WTC11 (cell line): ENCODE results near the gene CTCF. TPM values are rescaled to one million over a fixed set of nuclear protein-coding genes. Genes with fewer than 3 reads are reported as not detected.

Source experiments
- ATAC-seq: fragments of 200-7000 bp; cut with Tn5 transposase; 2 replicates; pipeline ENCODE4 v1.10.0; 2021; ENCODE audit warnings: mild to moderate bottlenecking, moderate library complexity
- CTCF ChIA-PET: fragments of 300-600 bp; sonication (Branson Sonifier 250); formaldehyde crosslinking; loops from one replicate; lab custom pipeline; 2021; ENCODE audit warnings: antibody characterized with exemption; lab: Charles Lee
- POLR2A ChIA-PET: fragments of 350-600 bp; sonication (Branson Sonifier 250); formaldehyde crosslinking; loops from one replicate; lab custom pipeline; 2021; ENCODE audit warnings: antibody characterized with exemption; lab: Charles Lee
- DNase-seq: peaks from one replicate; pipeline ENCODE4 v3.0.0; 2021; ENCODE audit warnings: low spot score
- H3K27ac Mint-ChIP-seq: 2 replicates; pipeline ENCODE4 v1.8.0; 2021; ENCODE audit warnings: mixed read lengths
- H3K27me3 Mint-ChIP-seq: 2 replicates; pipeline ENCODE4 v1.8.0; 2021; ENCODE audit warnings: low read depth, mild to moderate bottlenecking, moderate library complexity, mixed read lengths
- H3K36me3 Mint-ChIP-seq: 2 replicates; pipeline ENCODE4 v1.8.0; 2021; ENCODE audit warnings: mixed read lengths
- H3K4me1 Mint-ChIP-seq: 2 replicates; pipeline ENCODE4 v1.8.0; 2022; ENCODE audit warnings: mixed read lengths
- H3K4me3 Mint-ChIP-seq: 2 replicates; pipeline ENCODE4 v1.8.0; 2021; ENCODE audit warnings: mild to moderate bottlenecking, moderate library complexity, mixed read lengths
- H3K9me3 Mint-ChIP-seq: 2 replicates; pipeline ENCODE4 v1.8.0; 2021; ENCODE audit warnings: mixed read lengths
- ARID4B ChIP-seq: sonication (generic); formaldehyde crosslinking; IDR thresholded peaks from 2 replicates; pipeline ENCODE4 v1.8.0; 2023; ENCODE audit warnings: missing genetic modification reagents, mild to moderate bottlenecking, borderline replicate concordance
- ATF3 ChIP-seq: sonication (generic); formaldehyde crosslinking; conservative IDR thresholded peaks from 2 replicates; pipeline ENCODE4 v1.8.1; 2022; ENCODE audit warnings: mild to moderate bottlenecking, missing genetic modification reagents
- CBFB ChIP-seq: sonication (generic); formaldehyde crosslinking; IDR thresholded peaks from 2 replicates; pipeline ENCODE4 v1.8.1; 2022; ENCODE audit warnings: mild to moderate bottlenecking, low read depth, missing genetic modification reagents
- ETV6 ChIP-seq: sonication (generic); formaldehyde crosslinking; IDR thresholded peaks from 2 replicates; pipeline ENCODE4 v1.8.1; 2022; ENCODE audit warnings: mild to moderate bottlenecking, missing genetic modification reagents
- JAZF1 ChIP-seq: fragments of 250-450 bp; sonication (Bioruptor Pico); IDR thresholded peaks from 2 replicates; pipeline ENCODE4 v1.9.0; 2021; ENCODE audit warnings: moderate library complexity, mild to moderate bottlenecking, inconsistent platforms
- KAT7 ChIP-seq: sonication (generic); formaldehyde crosslinking; IDR thresholded peaks from 2 replicates; pipeline ENCODE4 v1.8.1; 2023; ENCODE audit warnings: missing genetic modification reagents, mild to moderate bottlenecking, borderline replicate concordance
- ZNF138 ChIP-seq: sonication (generic); formaldehyde crosslinking; conservative IDR thresholded peaks from 2 replicates; pipeline ENCODE4 v1.8.1; 2022; ENCODE audit warnings: mild to moderate bottlenecking, moderate library complexity, missing genetic modification reagents
- ZNF281 ChIP-seq: sonication (generic); formaldehyde crosslinking; IDR thresholded peaks from 2 replicates; pipeline ENCODE4 v1.8.0; 2023; ENCODE audit warnings: mild to moderate bottlenecking, missing genetic modification reagents
- total RNA-seq: library from RNA; stranded (reverse); gene quantifications from 3 replicates; pipeline ENCODE4 v1.2.3, GENCODE V29; 2021

CTCF gene
- total RNA-seq, 1 experiment from 2014 or later = 55.4 TPM

- Mint-ChIP-seq H3K27ac (no peak overlapping the region), H3K9me3 (no peaks in the 10 kb centered on the region), H3K36me3 (peaks cover 16% of the 10 kb centered on the region), H3K4me1 (no peaks in the 10 kb centered on the region), H3K4me3 (no peak overlapping the region), H3K27me3 (no peaks in the 10 kb centered on the region)
- POLR2A ChIA-PET = no interaction called here
- CTCF ChIA-PET = interaction anchor here (1.0 kb wide), 1 partner anchor 131 kb away, joined by 3 read pairs; no protein-coding TSS in a partner anchor
- no peak for DNase-seq
- no peak for TF ChIP-seq ETV6
- no peak for TF ChIP-seq ZNF138 (CRISPR knock-in tag)
- no peak for TF ChIP-seq KAT7
- TF ChIP-seq ARID4B (CRISPR knock-in tag) = no peak
- no peak for TF ChIP-seq JAZF1 (CRISPR knock-in tag)
- TF ChIP-seq CBFB (CRISPR knock-in tag) = no peak
- TF ChIP-seq ATF3 (CRISPR knock-in tag) = no peak
- no peak for TF ChIP-seq ZNF281
- no peak for ATAC-seq
Observed at GRCh38 chr16:67685388-67686112, 123.2 kb downstream of the CTCF start.

Other genes starting within 250 kb of the CTCF start
- 0.85 to 1.1 TPM (median 0.85 TPM) in 3 replicates for gene KCTD19, start 235.8 kb upstream of the CTCF start, total RNA-seq
- gene LRRC36, start 235.7 kb upstream of the CTCF start, total RNA-seq = 0.13 to 0.39 TPM (median 0.18 TPM) in 3 replicates
- gene TPPP3, start 169.0 kb upstream of the CTCF start, total RNA-seq = 0.57 to 0.74 TPM (median 0.64 TPM) in 3 replicates
- 4.2 to 4.9 TPM (median 4.6 TPM) in 3 replicates for gene ZDHHC1, start 146.0 kb upstream of the CTCF start, total RNA-seq
- 33.4 to 38.3 TPM (median 36.4 TPM) in 3 replicates for gene HSD11B2, start 131.4 kb upstream of the CTCF start, total RNA-seq
- gene ATP6V0D1, start 81.4 kb upstream of the CTCF start, total RNA-seq = 32.5 to 44.1 TPM (median 33.8 TPM) in 3 replicates
- not detected in 3 replicates for gene AGRP, start 79.0 kb upstream of the CTCF start, total RNA-seq
- gene RIPOR1, start 33.7 kb upstream of the CTCF start, total RNA-seq = 14.9 to 15.9 TPM (median 15.5 TPM) in 3 replicates
- 33.3 to 42.3 TPM (median 38.3 TPM) in 3 replicates for gene CARMIL2, start 82.6 kb downstream of the CTCF start, total RNA-seq
- gene ACD, start 97.7 kb downstream of the CTCF start, total RNA-seq = 38.1 to 41.3 TPM (median 40.7 TPM) in 3 replicates
- gene PARD6A, start 98.4 kb downstream of the CTCF start, total RNA-seq = 17.1 to 18.5 TPM (median 17.4 TPM) in 3 replicates
- gene ENKD1, start 104.2 kb downstream of the CTCF start, total RNA-seq = 10.3 to 11.9 TPM (median 11.7 TPM) in 3 replicates
- 4.1 to 5.4 TPM (median 4.9 TPM) in 3 replicates for gene C16orf86, start 104.3 kb downstream of the CTCF start, total RNA-seq
- 19.3 to 29.5 TPM (median 22.8 TPM) in 3 replicates for gene GFOD2, start 156.8 kb downstream of the CTCF start, total RNA-seq
- 14.0 to 16.9 TPM (median 16.1 TPM) in 3 replicates for gene RANBP10, start 244.0 kb downstream of the CTCF start, total RNA-seq
- 0.41 to 1.7 TPM (median 0.48 TPM) in 3 replicates for gene TSNAXIP1, start 244.4 kb downstream of the CTCF start, total RNA-seq